Peyer's patch (tissue), 4 donors: ENCODE data around the gene RBM44.

Source experiments
- POLR2A ChIP-seq, 2 donors: fragments of 450-650 bp; IDR thresholded peaks; one replicate each; pipeline ENCODE4 v1.5.1; 2017; ENCODE audit warnings: antibody characterized with exemption in 2 of 2, mild to moderate bottlenecking in 2 of 2, moderate library complexity in 2 of 2
- TF ChIP-seq, protein P1 (sequence below), 6 experiments: fragments of 450-650 bp in 4 of 6; fragments of 200-600 bp in 2 of 6; sonication (generic) in 1 of 6; IDR thresholded peaks; one replicate each; pipeline ENCODE4 v1.5.1; 2017 to 2019; ENCODE audit warnings: antibody characterized with exemption in 6 of 6, mild to moderate bottlenecking in 3 of 6, moderate library complexity in 1 of 6

DNA sequence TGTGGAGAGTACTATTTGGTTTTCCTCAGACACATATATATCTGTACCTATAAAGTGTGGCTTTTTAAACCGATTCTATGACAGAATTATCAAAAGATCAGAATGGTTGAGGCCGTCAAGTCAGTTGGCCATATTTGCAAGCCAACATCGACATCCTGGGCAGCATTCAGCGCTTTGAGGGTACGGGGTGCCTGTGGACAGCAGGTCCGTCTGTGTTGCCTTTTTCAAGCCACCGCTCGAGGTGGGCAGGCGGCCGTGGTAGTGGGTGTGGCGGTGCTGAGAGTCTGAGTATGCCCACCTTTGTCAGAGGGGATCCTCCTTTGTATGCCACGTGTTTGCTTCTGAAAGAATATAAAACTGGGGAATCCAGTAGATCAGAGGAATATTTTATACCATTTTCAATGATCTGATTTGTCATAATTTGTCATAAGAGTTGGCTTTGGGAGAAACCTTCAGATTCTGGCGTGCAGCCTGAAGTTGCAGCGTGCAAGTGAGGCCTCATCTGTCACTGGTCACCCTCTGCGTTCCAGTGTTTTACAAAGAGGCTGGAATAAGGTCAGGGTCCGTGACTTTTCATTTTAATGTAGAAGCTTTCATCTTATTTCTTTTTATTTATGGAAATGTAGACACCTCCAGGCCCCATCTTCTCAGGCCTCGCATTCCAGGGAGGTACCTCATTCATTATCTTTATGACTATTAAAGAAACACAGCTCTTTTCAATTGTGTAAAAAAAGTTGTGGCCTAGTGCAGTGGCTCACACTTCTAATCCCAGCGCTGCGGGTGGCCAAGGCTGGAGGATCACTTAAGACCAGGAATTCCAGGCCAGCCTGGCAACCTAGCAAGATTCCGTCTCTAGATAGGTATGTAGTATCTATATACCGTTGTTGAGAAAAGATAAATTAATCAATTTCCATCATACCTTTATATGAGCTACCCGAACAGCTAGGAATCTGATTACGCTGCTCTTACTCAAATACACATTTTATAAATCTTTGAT is 37.8 kb upstream of the RBM44 start:
- TF ChIP-seq, protein P1, sequence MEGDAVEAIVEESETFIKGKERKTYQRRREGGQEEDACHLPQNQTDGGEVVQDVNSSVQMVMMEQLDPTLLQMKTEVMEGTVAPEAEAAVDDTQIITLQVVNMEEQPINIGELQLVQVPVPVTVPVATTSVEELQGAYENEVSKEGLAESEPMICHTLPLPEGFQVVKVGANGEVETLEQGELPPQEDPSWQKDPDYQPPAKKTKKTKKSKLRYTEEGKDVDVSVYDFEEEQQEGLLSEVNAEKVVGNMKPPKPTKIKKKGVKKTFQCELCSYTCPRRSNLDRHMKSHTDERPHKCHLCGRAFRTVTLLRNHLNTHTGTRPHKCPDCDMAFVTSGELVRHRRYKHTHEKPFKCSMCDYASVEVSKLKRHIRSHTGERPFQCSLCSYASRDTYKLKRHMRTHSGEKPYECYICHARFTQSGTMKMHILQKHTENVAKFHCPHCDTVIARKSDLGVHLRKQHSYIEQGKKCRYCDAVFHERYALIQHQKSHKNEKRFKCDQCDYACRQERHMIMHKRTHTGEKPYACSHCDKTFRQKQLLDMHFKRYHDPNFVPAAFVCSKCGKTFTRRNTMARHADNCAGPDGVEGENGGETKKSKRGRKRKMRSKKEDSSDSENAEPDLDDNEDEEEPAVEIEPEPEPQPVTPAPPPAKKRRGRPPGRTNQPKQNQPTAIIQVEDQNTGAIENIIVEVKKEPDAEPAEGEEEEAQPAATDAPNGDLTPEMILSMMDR (IDR thresholded peaks at IDR 0.05) = no peak
- TF ChIP-seq POLR2A (IDR thresholded peaks at IDR 0.05) = no peak
